Activated CD8-positive, alpha-beta T cell treated with anti-CD3 and anti-CD28 coated beads for 36 hours (primary cell): ENCODE data around the gene FOXP2. TPM values are rescaled to one million over a fixed set of nuclear protein-coding genes. Genes with fewer than 3 reads are reported as not detected.
"Not testable (repeated sequence)": the region's sequence is repeated elsewhere in the genome, so short reads cannot be mapped to it uniquely, and the experiment has no call there.

Source experiments
- ATAC-seq: fragments of 200-7000 bp; cut with Tn5 transposase; one replicate; pipeline ENCODE4 v1.10.0; 2021; ENCODE audit warnings: mild to moderate bottlenecking, moderate library complexity
- CTCF ChIA-PET: fragments of 350-600 bp; sonication (Branson Sonifier 250); formaldehyde crosslinking; loops from one replicate; lab custom pipeline; 2021; ENCODE audit warnings: antibody characterized with exemption; lab: Charles Lee
- POLR2A ChIA-PET: fragments of 350-600 bp; sonication (Branson Sonifier 250); formaldehyde crosslinking; loops from one replicate; lab custom pipeline; 2021; ENCODE audit warnings: antibody characterized with exemption; lab: Charles Lee
- DNase-seq: peaks from one replicate; pipeline ENCODE4 v3.0.0-alpha.2; 2020
- H3K27ac Mint-ChIP-seq: one replicate; pipeline ENCODE4 v1.8.0; 2021; ENCODE audit warnings: mild to moderate bottlenecking, mixed read lengths
- H3K27me3 Mint-ChIP-seq: one replicate; pipeline ENCODE4 v1.8.0; 2021; ENCODE audit warnings: mixed read lengths
- H3K36me3 Mint-ChIP-seq: one replicate; pipeline ENCODE4 v1.8.0; 2021; ENCODE audit warnings: low read depth, mixed read lengths
- H3K4me1 Mint-ChIP-seq: one replicate; pipeline ENCODE4 v1.8.0; 2021; ENCODE audit warnings: low read depth, mixed read lengths
- H3K4me3 Mint-ChIP-seq: one replicate; pipeline ENCODE4 v1.8.0; 2021; ENCODE audit warnings: mild to moderate bottlenecking, moderate library complexity, mixed read lengths
- H3K9me3 Mint-ChIP-seq: one replicate; pipeline ENCODE4 v1.8.0; 2021; ENCODE audit warnings: mixed read lengths
- intact Hi-C: fragments of 100-400 bp; cut with micrococcal nuclease; formaldehyde crosslinking; loops from one replicate; pipeline ENCODE4 v1.10.0; 2022
- total RNA-seq, 2 experiments: library from RNA; stranded (reverse); gene quantifications; one replicate each; pipeline ENCODE4 v1.2.3, GENCODE V29; 2021
- TF ChIP-seq, protein P1 (sequence below): fragments of 200-600 bp; IDR thresholded peaks from one replicate; pipeline ENCODE4 v1.8.0; 2022; ENCODE audit warnings: antibody characterized with exemption, mild to moderate bottlenecking

The FOXP2 gene
- total RNA-seq, 2 experiments from 2014 or later = not detected

DNA sequence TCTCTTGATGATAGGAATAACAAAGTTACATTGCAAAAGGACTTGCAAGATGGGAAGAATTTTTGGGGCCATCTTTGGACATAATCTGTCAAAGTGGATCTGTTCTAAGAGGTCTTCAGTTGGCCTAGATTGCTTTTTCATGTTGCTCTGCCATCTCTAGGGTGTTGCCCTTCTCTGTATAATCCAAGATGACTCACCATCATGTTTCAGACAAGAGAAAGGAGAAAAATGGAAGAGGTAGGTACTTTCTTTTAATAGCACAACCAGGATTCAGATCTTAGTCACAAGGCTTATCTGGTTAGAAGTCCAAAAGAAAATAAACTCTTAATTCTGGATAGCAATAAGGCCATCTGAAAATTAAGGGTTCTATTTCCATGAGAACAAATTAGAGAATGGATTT is 38.7 kb upstream of the FOXP2 start:
- peaks cover 3% of the 10 kb centered on the region for H3K9me3 Mint-ChIP-seq
- DNase-seq (no peak), ATAC-seq (no peak)
- ChIA-PET CTCF (no interaction called here), POLR2A (no interaction called here)
- H3K27ac Mint-ChIP-seq = no peak overlapping the region
- TF ChIP-seq, protein P1, sequence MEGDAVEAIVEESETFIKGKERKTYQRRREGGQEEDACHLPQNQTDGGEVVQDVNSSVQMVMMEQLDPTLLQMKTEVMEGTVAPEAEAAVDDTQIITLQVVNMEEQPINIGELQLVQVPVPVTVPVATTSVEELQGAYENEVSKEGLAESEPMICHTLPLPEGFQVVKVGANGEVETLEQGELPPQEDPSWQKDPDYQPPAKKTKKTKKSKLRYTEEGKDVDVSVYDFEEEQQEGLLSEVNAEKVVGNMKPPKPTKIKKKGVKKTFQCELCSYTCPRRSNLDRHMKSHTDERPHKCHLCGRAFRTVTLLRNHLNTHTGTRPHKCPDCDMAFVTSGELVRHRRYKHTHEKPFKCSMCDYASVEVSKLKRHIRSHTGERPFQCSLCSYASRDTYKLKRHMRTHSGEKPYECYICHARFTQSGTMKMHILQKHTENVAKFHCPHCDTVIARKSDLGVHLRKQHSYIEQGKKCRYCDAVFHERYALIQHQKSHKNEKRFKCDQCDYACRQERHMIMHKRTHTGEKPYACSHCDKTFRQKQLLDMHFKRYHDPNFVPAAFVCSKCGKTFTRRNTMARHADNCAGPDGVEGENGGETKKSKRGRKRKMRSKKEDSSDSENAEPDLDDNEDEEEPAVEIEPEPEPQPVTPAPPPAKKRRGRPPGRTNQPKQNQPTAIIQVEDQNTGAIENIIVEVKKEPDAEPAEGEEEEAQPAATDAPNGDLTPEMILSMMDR = no peak
- intact Hi-C loops = no loop called here
- no peaks in the 10 kb centered on the region for H3K27me3 Mint-ChIP-seq
- H3K4me3 Mint-ChIP-seq = no peak overlapping the region
- H3K4me1 Mint-ChIP-seq = no peaks in the 10 kb centered on the region
- no peaks in the 10 kb centered on the region for H3K36me3 Mint-ChIP-seq

DNA sequence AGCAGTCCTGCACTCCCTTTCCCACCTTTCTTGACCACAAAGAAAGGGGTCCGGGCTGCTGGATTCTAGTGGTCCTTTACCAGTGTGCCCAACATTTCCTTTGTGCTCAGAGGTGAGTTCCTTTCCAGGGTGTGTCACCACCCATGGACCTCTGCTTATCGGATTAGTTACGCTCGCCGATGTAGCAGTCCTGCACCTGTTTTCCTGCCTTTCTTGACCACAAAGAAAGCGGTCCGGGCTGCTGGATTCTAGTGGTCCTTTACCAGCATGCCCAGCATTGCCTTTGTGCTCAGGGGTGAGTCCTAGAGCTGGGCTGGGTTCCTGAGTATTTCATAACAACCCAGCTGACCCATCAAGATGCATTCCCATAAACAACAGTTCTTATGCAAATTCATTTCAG is 30.7 kb upstream of the FOXP2 start:
- DNase-seq, ATAC-seq, CTCF ChIA-PET, H3K4me3 Mint-ChIP-seq, POLR2A ChIA-PET, intact Hi-C loops, H3K36me3 Mint-ChIP-seq, H3K4me1 Mint-ChIP-seq, H3K27ac Mint-ChIP-seq, H3K9me3 Mint-ChIP-seq, H3K27me3 Mint-ChIP-seq: not testable (repeated sequence)

DNA sequence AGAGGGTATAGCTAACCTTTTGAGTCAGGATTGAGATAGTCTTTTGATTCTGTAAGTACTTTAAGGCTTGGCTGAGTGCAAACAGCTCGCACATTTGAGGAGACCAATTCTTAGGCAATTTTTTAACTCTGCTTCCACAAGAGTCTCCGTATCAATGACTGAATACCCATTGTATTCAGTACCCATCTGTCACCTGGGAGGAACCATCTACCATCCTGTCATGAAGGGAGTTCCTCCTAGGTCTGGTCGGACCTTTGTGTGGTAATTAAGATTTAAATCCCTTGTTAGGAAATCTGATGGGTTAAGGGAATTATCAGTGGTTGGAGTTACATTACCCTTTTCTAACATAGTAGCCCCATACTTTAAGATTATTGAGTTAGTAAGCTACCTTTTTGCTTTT is 30.3 kb upstream of the FOXP2 start:
- H3K36me3 Mint-ChIP-seq, H3K27me3 Mint-ChIP-seq, H3K27ac Mint-ChIP-seq, DNase-seq, intact Hi-C loops, H3K9me3 Mint-ChIP-seq, H3K4me1 Mint-ChIP-seq, POLR2A ChIA-PET, ATAC-seq, CTCF ChIA-PET, H3K4me3 Mint-ChIP-seq: not testable (repeated sequence)

DNA sequence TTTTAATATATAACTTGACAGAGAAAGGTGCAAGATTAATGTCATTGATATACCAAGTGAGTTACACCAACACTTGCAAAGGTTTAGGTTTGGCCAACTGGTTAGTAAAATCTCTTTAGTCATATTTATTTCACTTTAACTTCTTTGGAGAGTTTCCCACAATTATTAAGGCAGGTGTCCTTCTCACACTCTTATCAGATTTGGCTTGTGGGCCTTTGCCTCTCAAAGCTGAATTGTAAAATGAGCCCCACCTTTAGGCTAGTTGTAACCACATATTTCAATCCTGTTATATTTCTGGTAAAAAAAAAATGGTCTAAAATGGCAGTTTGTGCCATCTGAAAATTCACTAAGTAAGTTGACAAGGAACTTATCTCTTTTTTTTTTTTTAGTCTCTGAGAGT is 26.6 kb upstream of the FOXP2 start:
- H3K36me3 Mint-ChIP-seq = no peaks in the 10 kb centered on the region
- intact Hi-C loops = no loop called here
- H3K9me3 Mint-ChIP-seq = no peaks in the 10 kb centered on the region
- no peaks in the 10 kb centered on the region for H3K27me3 Mint-ChIP-seq
- no peak overlapping the region for H3K4me3 Mint-ChIP-seq
- H3K4me1 Mint-ChIP-seq = no peaks in the 10 kb centered on the region
- TF ChIP-seq, protein P1 = no peak
- ATAC-seq = no peak
- ChIA-PET CTCF (no interaction called here), POLR2A (no interaction called here)
- DNase-seq = no peak
- no peak overlapping the region for H3K27ac Mint-ChIP-seq

DNA sequence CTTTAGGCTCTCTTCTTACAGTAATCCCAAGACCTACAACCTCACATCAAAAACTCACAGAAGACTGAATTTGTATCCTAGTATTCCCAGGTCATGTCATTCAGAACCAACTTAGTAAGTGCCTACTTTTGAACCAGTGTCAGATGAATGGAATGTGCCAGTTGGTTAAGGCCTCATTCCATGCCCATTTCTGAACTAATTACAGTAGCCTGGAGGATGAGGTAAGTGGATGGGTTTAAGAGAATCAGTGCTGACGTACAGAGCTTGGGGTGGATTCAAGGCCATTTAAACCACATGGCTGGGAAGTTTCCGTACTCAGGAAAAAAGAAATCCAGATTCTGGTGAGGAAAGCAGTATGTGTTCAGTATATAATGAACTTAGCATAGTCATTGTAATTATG is 21.9 kb upstream of the FOXP2 start:
- no peaks in the 10 kb centered on the region for H3K36me3 Mint-ChIP-seq
- DNase-seq (no peak), ATAC-seq (no peak)
- H3K4me1 Mint-ChIP-seq = no peaks in the 10 kb centered on the region
- POLR2A ChIA-PET = no interaction called here
- H3K9me3 Mint-ChIP-seq = no peaks in the 10 kb centered on the region
- CTCF ChIA-PET = no interaction called here
- TF ChIP-seq, protein P1 = no peak
- no peak overlapping the region for H3K27ac Mint-ChIP-seq
- H3K27me3 Mint-ChIP-seq = no peaks in the 10 kb centered on the region
- H3K4me3 Mint-ChIP-seq = no peak overlapping the region
- intact Hi-C loops = no loop called here

DNA sequence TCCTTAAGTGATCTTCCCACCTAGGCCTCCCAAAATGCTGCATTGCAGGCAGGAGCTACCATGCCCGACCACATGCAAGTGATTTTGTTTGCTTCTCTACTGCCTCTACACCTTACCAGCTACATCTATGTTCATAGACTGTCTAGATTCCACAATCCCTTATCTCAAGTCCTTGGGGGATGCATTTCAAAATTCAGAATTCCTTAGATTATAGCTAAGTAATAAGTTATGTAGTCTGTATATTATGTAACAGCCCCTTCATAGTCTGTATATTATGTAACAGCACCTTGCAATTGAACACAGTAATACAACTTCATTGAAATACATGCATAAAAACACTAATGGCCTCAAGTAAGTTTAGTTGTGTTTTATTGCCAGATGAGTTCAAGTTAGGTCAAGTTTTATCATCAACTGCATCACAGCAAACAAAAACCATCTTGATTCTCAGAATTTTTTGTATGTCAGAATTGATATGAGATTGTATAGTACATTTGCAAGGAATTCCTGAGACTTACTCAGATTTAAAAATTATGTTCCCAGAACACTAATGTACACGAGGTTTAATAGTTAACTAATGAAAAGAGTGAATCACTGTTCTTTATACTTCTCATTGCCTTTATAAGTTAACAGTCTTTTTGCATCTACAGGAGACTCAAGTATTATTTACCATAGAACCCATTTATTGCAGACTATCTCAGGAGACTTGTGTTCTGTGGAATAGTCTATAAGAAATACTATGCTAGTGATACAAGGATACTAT is 11.6 kb upstream of the FOXP2 start:
- TF ChIP-seq, protein P1 = no peak
- CTCF ChIA-PET = no interaction called here
- Mint-ChIP-seq H3K4me3 (no peak overlapping the region), H3K36me3 (no peaks in the 10 kb centered on the region), H3K4me1 (no peaks in the 10 kb centered on the region), H3K9me3 (no peaks in the 10 kb centered on the region), H3K27me3 (no peaks in the 10 kb centered on the region), H3K27ac (no peak overlapping the region)
- DNase-seq = no peak
- POLR2A ChIA-PET = no interaction called here
- intact Hi-C loops = no loop called here
- no peak for ATAC-seq
